Activated T-helper 1 cell treated with anti-CD3 and anti-CD28 coated beads, Interleukin-12 subunit alpha, Interleukin-12 subunit beta, Interleukin-2, Interleukin-4 antibody, amounts not matched to agents 30 ng/mL and 10 ng/mL and 1 ng/mL, durations not matched to agents 14 hours and 24 hours and 36 hours (primary cell): ENCODE results near the gene LPAR1. TPM values are rescaled to one million over a fixed set of nuclear protein-coding genes. Genes with fewer than 3 reads are reported as not detected.
"Not testable (repeated sequence)": the region's sequence is repeated elsewhere in the genome, so short reads cannot be mapped to it uniquely, and the experiment has no call there.

Experiments
- DNase-seq: peaks from one replicate; pipeline ENCODE4 v3.0.0; 2021; ENCODE audit warnings: low spot score
- H3K27ac Mint-ChIP-seq: one replicate; pipeline ENCODE4 v1.8.0; 2021; ENCODE audit warnings: mild to moderate bottlenecking, mixed read lengths
- H3K27me3 Mint-ChIP-seq: one replicate; pipeline ENCODE4 v1.8.0; 2022; ENCODE audit warnings: mild to moderate bottlenecking, moderate library complexity, mixed read lengths; ENCODE audit not compliant: insufficient read depth
- H3K36me3 Mint-ChIP-seq: one replicate; pipeline ENCODE4 v1.8.0; 2021; ENCODE audit warnings: low read depth, mixed read lengths
- H3K4me1 Mint-ChIP-seq: one replicate; pipeline ENCODE4 v1.8.0; 2021; ENCODE audit warnings: low read depth, mixed read lengths
- H3K4me3 Mint-ChIP-seq: one replicate; pipeline ENCODE4 v1.8.0; 2021; ENCODE audit warnings: mild to moderate bottlenecking, moderate library complexity, mixed read lengths
- H3K9me3 Mint-ChIP-seq: one replicate; pipeline ENCODE4 v1.8.0; 2021; ENCODE audit warnings: mixed read lengths
- intact Hi-C: fragments of 100-400 bp; cut with micrococcal nuclease; formaldehyde crosslinking; loops from one replicate; pipeline ENCODE4 v1.15.1; 2024
- total RNA-seq: library from RNA; stranded (reverse); gene quantifications from 2 replicates; pipeline ENCODE4 v1.2.3, GENCODE V29; 2022

Gene LPAR1
- total RNA-seq, 1 donor from 2014 or later, result not detected

GRCh38 chr9:110890416-110890815, 147.9 kb downstream of the LPAR1 start:
- no peaks in the 10 kb centered on the region for H3K36me3 Mint-ChIP-seq
- no peaks in the 10 kb centered on the region for H3K27me3 Mint-ChIP-seq
- DNase-seq, result no peak
- intact Hi-C loops, result no loop called here
- H3K4me1 Mint-ChIP-seq, result no peaks in the 10 kb centered on the region
- H3K27ac Mint-ChIP-seq, result no peak overlapping the region
- H3K9me3 Mint-ChIP-seq, result no peaks in the 10 kb centered on the region
- no peak overlapping the region for H3K4me3 Mint-ChIP-seq

- Mint-ChIP-seq H3K4me1 (no peaks in the 10 kb centered on the region), H3K27ac (no peak overlapping the region), H3K4me3 (no peak overlapping the region), H3K36me3 (no peaks in the 10 kb centered on the region), H3K9me3 (no peaks in the 10 kb centered on the region), H3K27me3 (no peaks in the 10 kb centered on the region)
- intact Hi-C loops, result no loop called here
- no peak for DNase-seq
These were observed 151.0 kb downstream of the LPAR1 start for GRCh38 chr9:110887276-110887675.

- Mint-ChIP-seq H3K4me3 (no peak overlapping the region), H3K36me3 (no peaks in the 10 kb centered on the region), H3K27me3 (no peaks in the 10 kb centered on the region), H3K9me3 (no peaks in the 10 kb centered on the region), H3K27ac (no peak overlapping the region), H3K4me1 (no peaks in the 10 kb centered on the region)
- intact Hi-C loops, result no loop called here
- no peak for DNase-seq
These were observed 151.4 kb downstream of the LPAR1 start for GRCh38 chr9:110886832-110887231.

- Mint-ChIP-seq H3K36me3 (no peaks in the 10 kb centered on the region), H3K4me3 (no peak overlapping the region), H3K27me3 (no peaks in the 10 kb centered on the region), H3K9me3 (no peaks in the 10 kb centered on the region), H3K27ac (no peak overlapping the region), H3K4me1 (no peaks in the 10 kb centered on the region)
- DNase-seq, result no peak
- intact Hi-C loops, result no loop called here
These were observed 158.1 kb downstream of the LPAR1 start for GRCh38 chr9:110880189-110880588.

- Mint-ChIP-seq H3K27me3 (no peaks in the 10 kb centered on the region), H3K36me3 (no peaks in the 10 kb centered on the region), H3K4me3 (no peak overlapping the region), H3K9me3 (no peaks in the 10 kb centered on the region), H3K27ac (no peak overlapping the region), H3K4me1 (no peaks in the 10 kb centered on the region)
- DNase-seq, result no peak
- intact Hi-C loops, result no loop called here
These were observed 160.9 kb downstream of the LPAR1 start for GRCh38 chr9:110877374-110877773.

- Mint-ChIP-seq H3K9me3 (no peaks in the 10 kb centered on the region), H3K4me1 (no peaks in the 10 kb centered on the region), H3K27ac (no peak overlapping the region), H3K27me3 (no peaks in the 10 kb centered on the region), H3K4me3 (no peak overlapping the region), H3K36me3 (no peaks in the 10 kb centered on the region)
- no peak for DNase-seq
- intact Hi-C loops, result no loop called here
These were observed 161.3 kb downstream of the LPAR1 start for GRCh38 chr9:110876929-110877328.

GRCh38 chr9:110874963-110875674, 163.2 kb downstream of the LPAR1 start:
- Mint-ChIP-seq H3K4me1 (peaks cover 3% of the 10 kb centered on the region), H3K27ac (no peak overlapping the region), H3K4me3 (no peak overlapping the region), H3K36me3 (no peaks in the 10 kb centered on the region), H3K9me3 (peaks cover 7% of the 10 kb centered on the region), H3K27me3 (no peaks in the 10 kb centered on the region)
- intact Hi-C loops, result no loop called here
- no peak for DNase-seq

GRCh38 chr9:110872920-110873319, 165.3 kb downstream of the LPAR1 start:
- DNase-seq, result no peak
- no peak overlapping the region for H3K4me3 Mint-ChIP-seq
- H3K4me1 Mint-ChIP-seq, result peaks cover 6% of the 10 kb centered on the region
- H3K27me3 Mint-ChIP-seq, result no peaks in the 10 kb centered on the region
- peaks cover 13% of the 10 kb centered on the region for H3K9me3 Mint-ChIP-seq
- H3K36me3 Mint-ChIP-seq, result no peaks in the 10 kb centered on the region
- H3K27ac Mint-ChIP-seq, result no peak overlapping the region
- intact Hi-C loops, result no loop called here

- H3K27ac Mint-ChIP-seq, result no peak overlapping the region
- H3K4me1 Mint-ChIP-seq, result peaks cover 6% of the 10 kb centered on the region
- peaks cover 13% of the 10 kb centered on the region for H3K9me3 Mint-ChIP-seq
- intact Hi-C loops, result no loop called here
- no peak for DNase-seq
- no peak overlapping the region for H3K4me3 Mint-ChIP-seq
- no peaks in the 10 kb centered on the region for H3K27me3 Mint-ChIP-seq
- H3K36me3 Mint-ChIP-seq, result no peaks in the 10 kb centered on the region
These were observed 166.5 kb downstream of the LPAR1 start for GRCh38 chr9:110871736-110872135.

- DNase-seq, result no peak
- Mint-ChIP-seq H3K36me3 (no peaks in the 10 kb centered on the region), H3K27ac (no peak overlapping the region), H3K27me3 (no peaks in the 10 kb centered on the region), H3K9me3 (peaks cover 13% of the 10 kb centered on the region), H3K4me3 (no peak overlapping the region), H3K4me1 (peaks cover 6% of the 10 kb centered on the region)
- intact Hi-C loops, result no loop called here
These were observed 168.3 kb downstream of the LPAR1 start for GRCh38 chr9:110869931-110870330.

GRCh38 chr9:110864011-110864410, 174.3 kb downstream of the LPAR1 start:
- Mint-ChIP-seq H3K4me1 (no peaks in the 10 kb centered on the region), H3K36me3 (no peaks in the 10 kb centered on the region), H3K27ac (no peak overlapping the region), H3K27me3 (no peaks in the 10 kb centered on the region), H3K9me3 (peaks cover 27% of the 10 kb centered on the region), H3K4me3 (no peak overlapping the region)
- intact Hi-C loops, result no loop called here
- DNase-seq, result no peak

GRCh38 chr9:110861370-110862110, 176.7 kb downstream of the LPAR1 start:
- DNase-seq, intact Hi-C loops, H3K27me3 Mint-ChIP-seq, H3K4me3 Mint-ChIP-seq, H3K36me3 Mint-ChIP-seq, H3K4me1 Mint-ChIP-seq, H3K27ac Mint-ChIP-seq: not testable (repeated sequence)
- H3K9me3 Mint-ChIP-seq, result peaks cover 34% of the 10 kb centered on the region

- no peaks in the 10 kb centered on the region for H3K36me3 Mint-ChIP-seq
- no peak for DNase-seq
- no peak overlapping the region for H3K27ac Mint-ChIP-seq
These were observed 181.5 kb downstream of the LPAR1 start for GRCh38 chr9:110856772-110857171.

More at GRCh38 chr9:110856772-110857171, 181.5 kb downstream of the LPAR1 start:
- intact Hi-C loops, result no loop called here
- Mint-ChIP-seq H3K27me3 (no peaks in the 10 kb centered on the region), H3K4me1 (no peaks in the 10 kb centered on the region), H3K4me3 (no peak overlapping the region), H3K9me3 (peaks cover 26% of the 10 kb centered on the region)
